ENCODE measurements around the gene C1QB.
A peak's percentile ranks its signal among the peaks of the same experiment; 100 is the strongest.

The C1QB gene

DNA sequence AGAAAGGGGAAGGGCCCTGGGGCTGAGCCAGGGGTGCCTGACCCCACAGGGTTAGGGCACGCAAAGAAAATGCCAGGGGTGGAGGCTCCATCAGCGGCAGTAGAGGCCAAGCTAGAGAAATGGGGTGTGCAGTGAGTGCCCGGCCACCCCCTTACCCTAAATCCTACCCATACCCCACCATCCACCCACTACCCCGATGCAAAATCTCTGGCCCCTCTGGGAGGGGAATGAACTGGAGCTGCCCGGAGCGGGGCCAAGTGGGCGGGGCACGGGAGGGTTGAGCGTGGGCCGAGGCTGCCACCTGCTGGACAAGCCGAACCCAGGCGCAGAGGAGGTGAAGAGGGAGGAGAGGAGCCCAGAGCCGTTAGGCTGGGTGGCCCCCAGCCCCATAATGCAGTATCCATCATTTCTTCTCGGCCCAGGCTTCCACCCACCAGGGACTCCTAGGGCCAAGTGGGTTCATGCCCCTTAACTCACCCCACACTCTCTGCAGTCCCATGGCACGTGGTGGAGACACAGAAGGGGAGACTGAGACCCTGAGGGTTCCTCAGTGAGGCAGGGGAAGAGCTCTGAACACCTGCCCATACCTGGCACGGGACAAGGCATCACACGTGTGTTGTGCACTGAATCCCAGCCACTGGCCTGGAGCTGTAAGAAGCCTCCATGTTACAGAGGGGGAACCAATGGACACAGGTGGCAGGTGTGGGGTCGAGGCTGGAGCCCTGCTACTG is 11.0 kb upstream of the C1QB start:
- ATAC-seq (ENCODE audit: low read depth) (peak; percentile 79), DNase-seq (ENCODE audit: low spot score) (no peak)
- no peak overlapping the region for H3K4me3 ChIP-seq (ENCODE audit: severe bottlenecking)
- no peaks in the 10 kb centered on the region for H3K27me3 ChIP-seq (ENCODE audit: insufficient read depth, poor library complexity, severe bottlenecking)
- TF ChIP-seq, protein P1, sequence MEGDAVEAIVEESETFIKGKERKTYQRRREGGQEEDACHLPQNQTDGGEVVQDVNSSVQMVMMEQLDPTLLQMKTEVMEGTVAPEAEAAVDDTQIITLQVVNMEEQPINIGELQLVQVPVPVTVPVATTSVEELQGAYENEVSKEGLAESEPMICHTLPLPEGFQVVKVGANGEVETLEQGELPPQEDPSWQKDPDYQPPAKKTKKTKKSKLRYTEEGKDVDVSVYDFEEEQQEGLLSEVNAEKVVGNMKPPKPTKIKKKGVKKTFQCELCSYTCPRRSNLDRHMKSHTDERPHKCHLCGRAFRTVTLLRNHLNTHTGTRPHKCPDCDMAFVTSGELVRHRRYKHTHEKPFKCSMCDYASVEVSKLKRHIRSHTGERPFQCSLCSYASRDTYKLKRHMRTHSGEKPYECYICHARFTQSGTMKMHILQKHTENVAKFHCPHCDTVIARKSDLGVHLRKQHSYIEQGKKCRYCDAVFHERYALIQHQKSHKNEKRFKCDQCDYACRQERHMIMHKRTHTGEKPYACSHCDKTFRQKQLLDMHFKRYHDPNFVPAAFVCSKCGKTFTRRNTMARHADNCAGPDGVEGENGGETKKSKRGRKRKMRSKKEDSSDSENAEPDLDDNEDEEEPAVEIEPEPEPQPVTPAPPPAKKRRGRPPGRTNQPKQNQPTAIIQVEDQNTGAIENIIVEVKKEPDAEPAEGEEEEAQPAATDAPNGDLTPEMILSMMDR (IDR thresholded peaks at IDR 0.05; ENCODE audit: poor library complexity, severe bottlenecking) = peak; percentile 89
- H3K9me3 ChIP-seq (ENCODE audit: severe bottlenecking) = no peaks in the 10 kb centered on the region
- no peaks in the 10 kb centered on the region for H3K4me1 ChIP-seq (ENCODE audit: insufficient read depth, poor library complexity, severe bottlenecking)
- H3K27ac ChIP-seq (ENCODE audit: poor library complexity, severe bottlenecking) = no peak overlapping the region
- H3K36me3 ChIP-seq (ENCODE audit: low read depth) = no peaks in the 10 kb centered on the region

DNA sequence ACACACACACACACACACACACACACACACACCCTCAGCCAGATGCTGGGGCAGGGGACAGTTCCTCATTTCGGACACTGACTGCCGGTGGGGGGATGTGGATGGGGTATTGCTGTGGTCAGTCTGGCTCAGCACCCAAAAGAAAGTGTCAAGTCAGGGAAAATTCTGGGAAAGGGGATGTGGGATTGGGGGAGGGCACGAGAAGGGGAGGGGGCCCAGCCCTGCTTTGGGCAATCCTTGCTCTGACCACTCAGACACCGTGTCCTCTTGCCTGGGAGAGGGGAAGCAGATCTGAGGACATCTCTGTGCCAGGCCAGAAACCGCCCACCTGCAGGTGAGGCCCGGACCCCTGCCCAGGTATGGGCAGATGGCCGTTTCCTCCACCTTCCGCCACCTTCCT is 9.7 kb upstream of the C1QB start, which contains the start of gene C1QC:
TSS of gene C1QC (plus strand) at position 253 of the 400 bp plus-strand sequence. CDS start 391 bp downstream, outside the sequence.
- Histone ChIP-seq H3K27me3 (ENCODE audit: insufficient read depth, poor library complexity, severe bottlenecking) (no peaks in the 10 kb centered on the region), H3K4me1 (ENCODE audit: insufficient read depth, poor library complexity, severe bottlenecking) (no peaks in the 10 kb centered on the region), H3K27ac (ENCODE audit: poor library complexity, severe bottlenecking) (no peak within 1 kb of the TSS), H3K4me3 (ENCODE audit: severe bottlenecking) (no peak within 1 kb of the TSS), H3K36me3 (ENCODE audit: low read depth) (no peaks in the 10 kb centered on the region), H3K9me3 (ENCODE audit: severe bottlenecking) (no peaks in the 10 kb centered on the region)
- DNase-seq (ENCODE audit: low spot score) (no peak), ATAC-seq (ENCODE audit: low read depth) (no peak)
- TF ChIP-seq, protein P1 (IDR thresholded peaks at IDR 0.05; ENCODE audit: poor library complexity, severe bottlenecking) = no peak

DNA sequence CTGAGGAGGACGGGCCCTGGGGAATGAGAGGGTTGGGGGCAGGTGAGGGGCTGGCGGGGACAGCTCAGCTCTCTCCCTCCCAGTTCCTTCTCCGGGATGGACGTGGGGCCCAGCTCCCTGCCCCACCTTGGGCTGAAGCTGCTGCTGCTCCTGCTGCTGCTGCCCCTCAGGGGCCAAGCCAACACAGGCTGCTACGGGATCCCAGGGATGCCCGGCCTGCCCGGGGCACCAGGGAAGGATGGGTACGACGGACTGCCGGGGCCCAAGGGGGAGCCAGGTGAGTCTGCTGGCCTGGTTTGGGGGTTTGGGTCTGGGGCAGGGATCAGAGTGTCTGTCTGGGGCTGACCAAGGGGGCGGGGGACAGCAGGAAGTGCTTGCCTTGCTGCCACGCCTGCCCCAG is 9.1 kb upstream of the C1QB start:
- no peak overlapping the region for H3K27ac ChIP-seq (ENCODE audit: poor library complexity, severe bottlenecking)
- no peaks in the 10 kb centered on the region for H3K36me3 ChIP-seq (ENCODE audit: low read depth)
- no peak for DNase-seq (ENCODE audit: low spot score)
- H3K4me3 ChIP-seq (ENCODE audit: severe bottlenecking) = no peak overlapping the region
- no peaks in the 10 kb centered on the region for H3K27me3 ChIP-seq (ENCODE audit: insufficient read depth, poor library complexity, severe bottlenecking)
- no peaks in the 10 kb centered on the region for H3K4me1 ChIP-seq (ENCODE audit: insufficient read depth, poor library complexity, severe bottlenecking)
- no peaks in the 10 kb centered on the region for H3K9me3 ChIP-seq (ENCODE audit: severe bottlenecking)
- TF ChIP-seq, protein P1 (IDR thresholded peaks at IDR 0.05; ENCODE audit: poor library complexity, severe bottlenecking) = no peak
- no peak for ATAC-seq (ENCODE audit: low read depth)

DNA sequence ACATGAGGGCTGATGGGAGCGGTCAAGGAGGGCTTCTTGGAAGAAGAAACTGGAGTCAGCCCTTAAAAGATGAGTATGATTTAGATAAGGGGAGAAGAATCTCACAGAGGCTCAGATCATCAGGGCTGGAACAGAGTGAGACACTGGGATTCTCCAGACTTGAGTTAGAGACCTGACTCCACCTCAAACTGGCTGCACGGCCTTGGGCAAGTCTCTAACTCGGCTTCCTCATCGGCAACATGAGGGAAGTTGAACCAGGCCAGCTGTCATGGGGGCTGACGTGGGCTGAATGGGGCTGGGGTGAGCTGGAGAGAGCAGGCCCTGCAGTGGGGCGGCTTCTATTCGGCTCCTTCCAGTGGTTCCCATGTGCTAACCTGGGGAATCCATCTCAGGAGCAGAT is 7.1 kb upstream of the C1QB start:
- Histone ChIP-seq H3K27ac (ENCODE audit: poor library complexity, severe bottlenecking) (no peak overlapping the region), H3K9me3 (ENCODE audit: severe bottlenecking) (no peaks in the 10 kb centered on the region), H3K36me3 (ENCODE audit: low read depth) (no peaks in the 10 kb centered on the region), H3K4me1 (ENCODE audit: insufficient read depth, poor library complexity, severe bottlenecking) (no peaks in the 10 kb centered on the region), H3K4me3 (ENCODE audit: severe bottlenecking) (no peak overlapping the region), H3K27me3 (ENCODE audit: insufficient read depth, poor library complexity, severe bottlenecking) (no peaks in the 10 kb centered on the region)
- DNase-seq (ENCODE audit: low spot score) = no peak
- no peak for ATAC-seq (ENCODE audit: low read depth)
- TF ChIP-seq, protein P1 (IDR thresholded peaks at IDR 0.05; ENCODE audit: poor library complexity, severe bottlenecking) = no peak

DNA sequence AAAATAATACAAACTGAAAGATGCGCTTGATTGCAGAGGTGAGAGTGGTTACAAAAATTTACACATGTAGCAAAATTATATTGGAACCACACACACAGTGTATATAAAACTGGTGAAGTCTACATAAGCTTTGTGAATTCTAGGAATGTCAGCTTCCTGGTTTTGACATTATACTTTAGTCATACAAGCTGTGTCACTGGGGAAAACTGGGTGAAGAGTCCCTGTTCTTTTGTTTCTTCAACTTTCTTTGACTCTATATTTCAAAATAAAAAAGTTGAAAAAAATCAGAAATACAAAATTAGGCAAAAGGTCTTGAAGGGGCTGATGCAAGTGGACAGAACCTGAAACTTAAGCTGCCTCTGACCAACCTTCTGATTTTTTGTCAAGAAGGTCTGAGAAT is 6.7 kb upstream of the C1QB start:
- no peaks in the 10 kb centered on the region for H3K4me1 ChIP-seq (ENCODE audit: insufficient read depth, poor library complexity, severe bottlenecking)
- no peaks in the 10 kb centered on the region for H3K9me3 ChIP-seq (ENCODE audit: severe bottlenecking)
- H3K36me3 ChIP-seq (ENCODE audit: low read depth) = no peaks in the 10 kb centered on the region
- no peak overlapping the region for H3K27ac ChIP-seq (ENCODE audit: poor library complexity, severe bottlenecking)
- TF ChIP-seq, protein P1 (IDR thresholded peaks at IDR 0.05; ENCODE audit: poor library complexity, severe bottlenecking) = no peak
- H3K27me3 ChIP-seq (ENCODE audit: insufficient read depth, poor library complexity, severe bottlenecking) = no peaks in the 10 kb centered on the region
- no peak for ATAC-seq (ENCODE audit: low read depth)
- H3K4me3 ChIP-seq (ENCODE audit: severe bottlenecking) = no peak overlapping the region
- no peak for DNase-seq (ENCODE audit: low spot score)
